Fibroblast of lung (primary cell): ENCODE measurements around the gene CDH6.

ENCODE experiments used
- CTCF ChIP-seq, 2 donors: IDR thresholded peaks in 1 of 2; conservative IDR thresholded peaks in 1 of 2; 1 replicate in 1 of 2; 2 replicates in 1 of 2; pipeline ENCODE4 v1.5.1; 2011 to 2012; ENCODE audit warnings: low read length in 2 of 2, control low read depth in 1 of 2, inconsistent platforms in 1 of 2, low read depth in 1 of 2, mild to moderate bottlenecking in 1 of 2
- EZH2 ChIP-seq: IDR thresholded peaks from 2 replicates; pipeline ENCODE4 v1.5.1; 2012; ENCODE audit warnings: low read length, control low read depth, mild to moderate bottlenecking; ENCODE audit errors: missing control alignments

- TF ChIP-seq CTCF (conservative IDR thresholded peaks at IDR 0.05 in 1 of 2, IDR thresholded peaks at IDR 0.05 in 1 of 2; ENCODE audit: low read depth in 1 of 2, low read length in 2 of 2) (no peak), EZH2 (no peak)
Observed at GRCh38 chr5:31225118-31225517, 31.6 kb downstream of the CDH6 start.
